Measurements from ENCODE around the gene ACAP1.

ACAP1 gene, protein sequence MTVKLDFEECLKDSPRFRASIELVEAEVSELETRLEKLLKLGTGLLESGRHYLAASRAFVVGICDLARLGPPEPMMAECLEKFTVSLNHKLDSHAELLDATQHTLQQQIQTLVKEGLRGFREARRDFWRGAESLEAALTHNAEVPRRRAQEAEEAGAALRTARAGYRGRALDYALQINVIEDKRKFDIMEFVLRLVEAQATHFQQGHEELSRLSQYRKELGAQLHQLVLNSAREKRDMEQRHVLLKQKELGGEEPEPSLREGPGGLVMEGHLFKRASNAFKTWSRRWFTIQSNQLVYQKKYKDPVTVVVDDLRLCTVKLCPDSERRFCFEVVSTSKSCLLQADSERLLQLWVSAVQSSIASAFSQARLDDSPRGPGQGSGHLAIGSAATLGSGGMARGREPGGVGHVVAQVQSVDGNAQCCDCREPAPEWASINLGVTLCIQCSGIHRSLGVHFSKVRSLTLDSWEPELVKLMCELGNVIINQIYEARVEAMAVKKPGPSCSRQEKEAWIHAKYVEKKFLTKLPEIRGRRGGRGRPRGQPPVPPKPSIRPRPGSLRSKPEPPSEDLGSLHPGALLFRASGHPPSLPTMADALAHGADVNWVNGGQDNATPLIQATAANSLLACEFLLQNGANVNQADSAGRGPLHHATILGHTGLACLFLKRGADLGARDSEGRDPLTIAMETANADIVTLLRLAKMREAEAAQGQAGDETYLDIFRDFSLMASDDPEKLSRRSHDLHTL

DNA sequence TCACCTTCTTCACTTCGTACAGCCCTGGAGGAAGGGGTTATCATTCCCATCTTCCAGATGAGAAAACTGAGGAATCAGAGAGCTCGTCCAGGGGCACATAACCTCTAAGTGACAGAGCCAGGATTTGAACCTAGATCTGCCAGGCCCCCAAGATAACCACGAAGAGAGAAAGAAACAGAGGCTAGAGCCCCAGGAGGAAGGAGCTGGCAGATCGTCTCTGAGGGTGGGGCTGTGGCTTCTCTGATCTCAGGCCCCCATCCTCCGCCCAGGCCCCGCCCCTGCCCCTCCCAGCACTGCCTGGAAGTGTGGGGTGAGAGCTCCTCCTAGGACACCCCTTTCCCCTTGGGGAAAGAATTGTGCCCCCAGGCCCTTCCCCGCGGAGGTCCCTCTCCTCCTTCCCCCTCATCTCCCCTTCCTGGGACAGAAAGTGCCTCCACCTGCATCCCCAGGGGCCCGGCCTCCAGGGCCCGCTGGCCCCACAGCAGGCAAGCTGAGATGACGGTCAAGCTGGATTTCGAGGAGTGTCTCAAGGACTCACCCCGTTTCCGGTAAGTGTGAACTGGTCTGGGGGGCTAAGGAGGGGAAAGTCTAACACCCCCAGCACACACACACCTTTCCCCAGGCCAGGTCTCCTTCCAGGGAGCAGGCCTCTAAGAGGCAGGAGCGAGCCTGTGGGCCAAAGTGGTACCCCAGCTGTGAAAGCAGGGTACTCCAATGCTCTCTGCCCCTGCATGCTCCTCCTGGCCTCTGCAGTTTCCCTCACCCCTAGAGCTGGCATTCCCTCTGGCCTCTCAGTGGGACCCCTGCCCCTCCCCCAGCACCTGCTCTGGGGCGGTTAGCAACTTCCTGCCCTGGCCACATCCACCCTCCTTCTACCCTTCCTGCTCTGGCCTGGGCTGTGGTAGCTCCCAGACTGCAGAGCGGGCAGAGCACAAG, at the start of gene ACAP1:
TSS of gene ACAP1 (plus strand) at position 290 of the 936 bp plus-strand sequence. CDS start at position 496, 206 bp downstream.
- peak; percentile 92 for DNase-seq (ENCODE audit: low spot score)

DNA sequence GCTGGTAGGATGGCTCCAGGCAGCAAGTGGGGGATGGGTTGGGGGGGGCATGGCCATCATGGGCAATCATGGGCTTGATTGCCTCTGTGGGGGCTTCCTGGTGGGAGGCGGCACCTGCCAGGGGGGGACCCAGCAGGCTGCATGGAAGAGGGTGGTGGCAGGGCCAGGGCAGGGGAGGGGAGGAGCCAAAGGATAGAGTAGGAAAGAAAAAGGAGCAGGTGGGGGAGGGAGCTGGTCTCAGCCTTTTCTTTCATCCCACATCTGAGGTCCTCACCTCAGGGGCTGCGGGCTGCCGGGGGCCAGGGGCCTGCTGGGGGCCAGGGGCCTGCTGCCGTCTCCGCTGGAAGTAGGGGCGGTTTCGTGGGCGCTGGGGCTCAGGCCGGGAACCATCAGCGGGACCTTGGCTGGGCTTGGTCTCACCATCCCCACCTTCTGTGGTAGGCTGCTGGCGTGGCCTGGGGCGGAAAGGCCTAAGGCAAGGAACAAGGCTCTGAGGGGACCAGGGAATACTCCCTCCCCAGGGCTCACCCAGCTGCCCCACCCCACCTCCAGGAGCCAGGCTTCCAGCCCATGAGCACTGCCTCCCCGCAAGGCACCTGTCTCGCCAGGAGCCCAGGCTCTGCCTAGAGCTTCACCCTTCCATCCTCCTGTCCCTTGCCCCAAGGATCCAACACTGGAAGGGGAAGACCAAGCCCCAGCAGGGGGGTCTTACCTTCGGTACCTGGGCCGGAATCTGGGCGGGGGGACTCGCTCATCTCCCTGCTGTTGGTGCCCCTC, 46.9 kb upstream of the ACAP1 start:
- no peak for DNase-seq (ENCODE audit: low spot score)

DNA sequence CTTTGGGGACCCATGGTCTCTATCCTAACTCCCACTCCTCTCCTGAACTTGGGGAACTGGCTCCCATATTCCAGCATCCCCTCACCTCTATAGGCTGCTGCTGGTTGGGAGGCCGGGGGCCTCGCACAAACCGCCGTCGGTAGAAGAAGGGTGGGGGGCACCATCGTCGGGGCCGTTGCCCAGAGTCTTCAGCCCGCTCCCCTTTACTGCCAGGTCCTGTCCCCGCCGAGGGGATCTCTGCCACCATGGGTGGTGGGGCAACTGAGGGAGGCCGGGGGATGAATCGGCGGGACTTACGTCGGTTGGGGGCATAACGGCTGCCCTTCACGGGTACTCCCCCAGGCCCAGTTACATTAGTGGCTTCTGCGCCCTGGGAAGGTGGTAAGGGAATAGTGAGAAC, 46.2 kb upstream of the ACAP1 start:
- no peak for DNase-seq (ENCODE audit: low spot score)

DNA sequence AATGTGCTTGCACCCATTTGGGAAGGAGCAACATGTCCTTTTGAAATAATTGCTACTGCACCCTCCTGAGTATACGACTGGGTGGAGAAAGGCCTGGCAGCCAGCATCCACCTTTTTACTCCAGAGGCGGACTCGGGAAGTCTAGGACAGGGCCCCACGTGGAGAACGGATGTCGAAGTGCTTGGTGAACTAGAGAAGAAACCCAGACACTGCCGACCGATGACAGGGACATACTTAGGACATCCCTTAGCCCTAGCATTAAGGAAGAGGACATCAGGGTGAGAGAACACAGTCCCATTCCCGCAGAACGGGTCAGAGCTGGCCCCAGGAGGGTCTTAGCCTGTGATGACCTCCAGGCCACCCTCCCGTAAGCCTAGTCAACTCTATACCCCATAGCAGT, 45.6 kb upstream of the ACAP1 start:
- no peak for DNase-seq (ENCODE audit: low spot score)

DNA sequence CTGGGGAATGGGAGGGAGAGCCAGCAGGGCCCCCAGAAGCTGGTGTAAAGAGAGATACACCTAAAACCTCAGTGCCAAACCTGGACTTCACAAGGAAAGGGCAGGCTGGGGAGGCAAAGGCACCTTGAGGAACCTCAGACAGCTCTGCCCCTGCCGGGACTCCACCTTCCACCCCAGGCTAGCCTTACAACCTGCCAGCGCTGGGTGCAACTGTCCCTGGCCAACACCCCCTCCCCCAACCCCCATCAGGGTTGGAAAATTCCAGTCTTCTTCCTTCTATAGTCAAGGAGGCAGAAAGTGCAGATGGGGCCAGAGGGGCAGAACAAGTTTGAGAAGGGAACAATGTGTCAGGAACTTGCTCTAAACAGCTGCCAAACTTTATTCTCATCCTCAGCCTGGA, 44.1 kb upstream of the ACAP1 start:
- DNase-seq (ENCODE audit: low spot score) = no peak

DNA sequence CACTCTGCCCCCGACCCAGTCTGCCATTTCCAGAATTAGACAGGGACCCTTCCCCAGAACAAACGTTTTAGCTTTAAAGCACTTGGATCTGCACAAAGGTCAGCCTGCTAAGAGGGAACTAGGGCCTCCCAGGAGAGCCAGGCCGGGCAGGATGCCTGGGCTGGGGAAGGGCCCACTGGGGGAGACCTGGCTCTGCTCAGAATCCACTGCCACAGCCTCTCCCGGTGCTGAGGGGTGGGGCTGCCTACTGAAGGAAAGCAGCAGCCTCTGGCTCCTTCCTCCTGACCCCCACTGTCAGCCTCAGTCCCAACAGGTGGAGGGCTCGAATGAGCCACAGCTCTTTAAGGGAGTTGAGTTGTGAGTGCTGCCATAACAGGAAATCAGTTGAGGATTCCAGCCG, 43.6 kb upstream of the ACAP1 start:
- DNase-seq (ENCODE audit: low spot score) = no peak

DNA sequence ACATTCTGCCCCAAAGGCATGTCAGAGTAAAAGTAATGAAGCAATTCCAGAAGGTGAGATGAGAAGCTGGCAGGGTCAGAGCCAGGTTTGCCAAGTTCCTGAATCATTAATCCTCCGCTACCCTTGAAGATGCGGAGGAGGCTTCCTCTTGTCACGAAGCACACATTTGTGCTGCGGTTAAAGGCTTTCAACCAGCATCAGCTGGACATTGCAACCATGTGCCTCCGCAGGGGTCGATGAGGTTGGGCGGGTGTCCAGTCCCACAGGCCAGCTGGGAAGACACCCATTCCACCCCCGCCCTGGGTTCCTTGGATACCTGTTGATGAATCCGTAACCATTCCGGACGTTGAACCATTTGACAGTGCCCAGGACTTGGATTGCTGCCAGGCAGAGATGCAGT, 43.2 kb upstream of the ACAP1 start:
- no peak for DNase-seq (ENCODE audit: low spot score)

DNA sequence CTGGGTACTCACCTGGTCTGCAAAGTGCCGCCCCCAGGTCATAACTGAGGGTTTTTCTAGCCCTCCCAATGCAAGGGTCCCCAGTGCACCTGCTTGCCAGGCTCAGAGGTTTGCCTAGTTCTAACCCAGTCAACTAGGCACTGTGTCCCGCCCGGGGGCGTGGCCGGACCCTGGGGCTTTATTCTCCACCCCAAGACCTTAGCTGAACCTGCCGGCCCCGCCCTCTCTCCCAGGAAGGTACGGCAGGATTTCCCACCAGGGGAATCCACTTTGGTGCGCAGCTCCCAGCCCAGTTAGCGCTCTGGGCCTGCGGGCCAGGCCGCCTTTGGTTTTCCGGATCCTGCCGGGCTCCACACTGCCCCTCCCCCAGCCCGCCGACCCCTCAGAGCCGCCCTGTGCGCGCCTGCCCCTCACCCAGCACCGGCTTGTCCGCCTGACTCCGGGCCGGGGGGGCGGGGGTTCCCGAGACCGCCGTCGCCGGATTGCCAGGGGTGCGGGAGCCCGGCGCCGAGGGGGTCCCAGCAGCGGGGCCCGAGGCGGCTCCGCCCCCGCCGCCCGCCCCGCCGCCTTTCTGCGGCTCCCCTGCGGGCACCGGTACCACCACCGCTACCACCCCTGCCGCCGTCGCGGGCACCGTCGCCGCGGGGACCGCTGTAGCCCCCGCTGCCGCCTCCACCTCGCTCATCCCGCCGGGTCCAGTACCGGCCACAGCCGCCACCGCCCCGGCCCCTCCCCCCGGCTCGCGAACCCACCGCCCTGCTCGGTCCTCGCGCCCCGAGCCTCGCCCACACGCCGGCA, 42.3 kb upstream of the ACAP1 start:
- no peak for DNase-seq (ENCODE audit: low spot score)

DNA sequence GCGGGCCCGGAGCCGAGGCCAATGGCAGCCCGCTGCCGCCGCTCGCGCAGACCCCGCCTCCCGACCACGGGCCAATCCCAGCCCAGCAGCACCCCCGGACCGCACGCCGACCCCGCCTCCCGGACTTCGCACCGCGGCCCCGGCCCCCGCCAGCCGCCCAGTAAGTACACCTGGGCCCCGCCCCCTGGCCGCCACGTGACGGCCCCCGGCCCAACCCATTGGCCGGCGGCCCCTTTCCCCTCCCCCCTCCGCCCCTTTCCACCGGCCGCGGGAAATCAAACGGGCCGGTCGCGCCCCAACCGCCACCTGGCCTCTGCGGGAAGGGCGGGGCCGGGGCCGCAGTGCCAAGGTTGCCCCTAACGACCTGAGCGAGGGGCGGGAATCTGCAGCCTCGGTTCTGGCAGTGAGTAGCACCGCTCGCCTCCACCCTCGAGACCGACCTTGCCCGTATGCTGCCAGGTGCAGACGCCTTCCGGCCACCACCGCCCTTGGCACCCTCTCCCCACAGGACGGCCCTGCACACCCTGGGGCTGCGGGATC, 41.6 kb upstream of the ACAP1 start, which contains the start of gene YBX2:
TSS of gene YBX2 (minus strand) at position 26 of the 540 bp plus-strand sequence. CDS start 139 bp downstream, outside the sequence.
- peak; percentile 68 for DNase-seq (ENCODE audit: low spot score)

DNA sequence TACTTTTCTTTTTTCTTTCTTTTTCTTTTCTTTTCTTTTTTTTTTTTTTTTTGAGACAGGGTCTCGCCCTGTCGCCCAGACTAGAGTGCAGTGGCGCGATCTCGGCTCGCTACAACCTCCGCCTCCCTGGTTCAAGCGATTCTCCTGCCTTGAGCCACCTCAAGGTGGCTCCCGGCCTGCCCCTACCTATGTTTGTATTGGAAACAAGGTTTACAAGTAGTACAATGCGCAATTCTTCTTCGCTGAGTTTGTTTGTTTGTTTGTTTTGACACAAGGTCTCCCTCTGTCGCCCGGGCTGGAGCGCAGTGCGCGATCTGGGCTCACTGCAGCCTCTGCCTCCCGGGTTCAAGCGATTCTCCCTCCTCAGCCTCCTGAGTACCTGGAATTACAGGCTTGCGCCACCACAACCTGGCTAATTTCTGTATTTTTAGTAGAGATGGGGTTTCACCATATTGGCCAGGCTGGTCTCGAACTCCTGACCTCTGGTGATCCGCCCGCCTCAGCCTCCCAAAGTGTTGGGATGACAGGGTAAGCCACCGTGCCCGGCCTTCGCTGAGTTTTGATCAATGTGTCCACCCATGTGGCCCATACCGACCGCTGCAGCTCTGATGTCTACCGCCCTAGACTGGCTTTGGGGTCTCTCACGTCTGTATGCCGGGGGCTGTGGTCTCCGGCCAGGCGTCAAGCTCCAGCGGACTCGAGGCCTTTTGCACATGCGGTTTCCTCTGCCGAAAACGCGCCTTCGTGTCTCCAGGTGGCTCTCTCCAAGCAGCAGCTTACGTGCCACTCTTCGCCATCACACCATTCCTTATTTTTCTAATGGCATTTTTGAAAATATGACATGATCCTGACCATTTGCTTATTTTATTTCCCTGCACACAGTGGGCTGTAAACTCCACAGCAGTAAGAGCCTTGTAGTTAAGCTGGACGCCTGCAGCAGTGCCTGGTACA, 40.8 kb upstream of the ACAP1 start:
- DNase-seq (ENCODE audit: low spot score) = no peak

DNA sequence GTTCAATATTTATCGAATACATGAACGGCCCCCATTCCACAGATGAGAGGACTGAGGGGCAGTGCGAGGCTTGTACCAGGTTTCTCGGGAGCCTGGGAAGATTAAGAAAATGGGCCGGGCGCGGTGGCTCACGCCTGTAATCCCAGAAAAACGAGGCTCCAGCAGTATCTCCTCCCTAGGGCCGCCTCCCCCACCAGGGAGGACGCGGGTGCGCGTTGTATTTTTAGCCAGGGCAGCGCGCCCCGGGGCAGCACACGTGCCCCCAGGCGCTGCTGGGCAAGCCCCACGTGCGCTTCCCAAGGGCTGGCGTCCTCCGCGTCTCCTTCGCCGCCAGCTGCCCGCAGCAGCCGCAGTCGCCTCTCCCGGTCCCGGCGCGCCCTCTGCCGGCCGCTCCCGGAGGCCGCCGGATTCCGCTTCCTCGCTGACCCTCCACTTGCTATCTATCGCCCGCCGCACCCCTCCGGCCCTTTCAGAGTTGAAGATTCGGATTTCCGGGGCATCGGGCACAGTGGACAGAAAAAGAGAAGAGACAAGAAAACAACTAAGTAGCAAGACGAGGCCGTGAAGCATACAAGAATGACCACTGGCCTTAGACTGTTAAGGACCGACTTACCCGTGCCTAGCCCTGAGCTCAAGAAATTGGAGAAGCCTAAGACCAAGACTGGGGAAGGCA, 40.0 kb upstream of the ACAP1 start:
- DNase-seq (ENCODE audit: low spot score) = peak; percentile 60

DNA sequence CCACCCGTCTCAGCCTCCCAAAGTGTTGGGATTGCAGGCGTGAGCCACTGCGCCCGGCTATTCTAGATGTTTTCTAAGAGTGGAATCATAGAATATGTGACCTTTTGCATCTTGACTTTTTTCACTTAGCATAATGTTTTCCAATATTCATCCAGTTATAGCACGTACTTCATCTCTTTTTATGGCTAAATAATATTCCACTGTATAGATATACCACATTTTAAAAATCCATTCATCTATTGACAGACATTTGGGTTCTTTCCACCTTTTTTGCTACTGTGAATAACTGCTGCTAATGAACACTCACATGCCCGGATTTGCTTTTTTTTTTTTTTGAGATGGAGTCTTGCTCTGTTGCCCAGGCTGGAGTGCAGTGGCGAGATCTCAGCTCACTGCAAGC, 32.1 kb upstream of the ACAP1 start:
- DNase-seq (ENCODE audit: low spot score) = no peak

DNA sequence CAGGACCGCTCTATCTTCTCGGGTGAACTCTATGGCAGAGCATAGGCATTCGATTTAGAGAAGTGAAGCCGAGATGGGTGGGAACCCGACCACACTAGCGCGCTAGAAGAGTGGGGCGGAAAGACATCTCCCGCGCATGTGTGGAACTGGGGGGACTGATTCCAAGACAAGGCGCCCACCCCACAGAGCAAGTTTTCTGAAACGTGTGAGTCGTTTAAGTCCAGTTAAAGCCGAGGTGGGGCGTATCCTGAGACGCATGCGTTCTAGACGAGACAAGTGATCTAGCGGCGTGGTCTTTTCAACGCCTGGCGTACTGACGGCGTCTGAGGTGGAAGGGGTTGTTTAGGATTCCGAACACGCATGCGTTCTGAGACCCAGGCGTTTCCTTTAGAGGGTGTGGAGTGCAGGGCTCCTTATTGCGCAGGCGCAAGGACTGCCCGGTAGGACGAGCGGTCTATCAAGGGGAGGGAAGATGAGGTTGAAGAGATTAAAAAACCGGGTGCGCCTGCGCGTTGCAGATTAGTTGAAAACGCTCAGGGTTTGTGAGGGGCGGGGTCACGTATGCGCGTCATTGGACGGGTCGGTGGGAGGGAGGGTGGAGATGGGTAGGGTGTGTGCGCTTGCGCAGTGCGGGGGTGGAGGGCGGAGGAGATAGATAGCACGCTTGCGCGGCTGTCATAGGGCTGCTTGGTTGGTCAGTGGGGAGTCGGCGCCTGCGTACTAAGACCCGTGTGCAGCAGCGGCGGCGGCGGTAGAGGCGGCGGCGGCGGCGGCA, 29.2 kb upstream of the ACAP1 start, which contains the start of gene EIF5A:
TSS of gene EIF5A (plus strand) at position 718 of the 775 bp plus-strand sequence. CDS start 2,008 bp downstream, outside the sequence.
- DNase-seq (ENCODE audit: low spot score) = peak; percentile 100

DNA sequence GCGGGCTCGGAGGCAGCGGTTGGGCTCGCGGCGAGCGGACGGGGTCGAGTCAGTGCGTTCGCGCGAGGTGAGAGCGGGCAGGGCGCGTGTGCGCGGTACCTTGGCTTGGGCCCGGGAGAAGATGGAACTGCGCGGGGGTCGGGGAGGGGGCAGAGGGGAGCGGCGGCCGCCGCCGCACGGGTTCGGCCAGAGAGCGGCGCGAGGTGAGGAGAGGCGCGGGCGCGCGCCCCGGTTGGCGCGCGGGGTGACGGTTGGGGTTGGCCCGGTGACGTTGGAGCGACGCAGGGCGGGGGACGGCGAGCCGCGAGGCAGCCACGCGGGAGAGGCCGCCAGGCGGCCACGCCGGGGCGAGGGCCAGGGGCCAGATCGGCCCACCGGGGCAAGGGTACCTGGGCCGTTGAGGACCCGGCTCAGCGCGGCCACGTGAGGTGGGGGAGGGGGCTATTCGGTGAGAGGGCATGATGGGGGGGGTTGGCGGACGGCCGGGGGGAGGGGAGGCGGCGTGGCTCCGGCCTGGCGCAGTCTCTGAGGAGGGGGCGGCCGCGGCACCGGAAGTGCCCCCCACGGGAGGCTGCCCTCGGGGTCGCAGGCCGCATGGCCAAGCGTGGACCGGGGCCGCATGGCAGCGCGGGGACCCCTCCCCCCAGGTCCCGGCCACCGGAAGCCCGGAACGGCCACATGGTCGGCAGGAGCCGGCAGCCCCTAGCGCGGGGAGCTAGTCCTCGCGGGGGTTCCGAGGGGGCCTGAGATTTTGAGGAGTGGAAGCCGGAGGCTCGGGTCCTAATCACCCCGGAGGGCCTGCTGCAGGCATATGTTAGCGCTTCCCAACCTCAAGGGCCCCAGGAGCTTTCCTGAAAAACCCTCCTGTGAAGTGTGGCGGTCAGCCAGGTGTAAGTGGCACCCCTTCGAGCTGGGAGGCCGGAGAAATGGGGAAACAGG, 28.4 kb upstream of the ACAP1 start:
- DNase-seq (ENCODE audit: low spot score) = peak; percentile 20

DNA sequence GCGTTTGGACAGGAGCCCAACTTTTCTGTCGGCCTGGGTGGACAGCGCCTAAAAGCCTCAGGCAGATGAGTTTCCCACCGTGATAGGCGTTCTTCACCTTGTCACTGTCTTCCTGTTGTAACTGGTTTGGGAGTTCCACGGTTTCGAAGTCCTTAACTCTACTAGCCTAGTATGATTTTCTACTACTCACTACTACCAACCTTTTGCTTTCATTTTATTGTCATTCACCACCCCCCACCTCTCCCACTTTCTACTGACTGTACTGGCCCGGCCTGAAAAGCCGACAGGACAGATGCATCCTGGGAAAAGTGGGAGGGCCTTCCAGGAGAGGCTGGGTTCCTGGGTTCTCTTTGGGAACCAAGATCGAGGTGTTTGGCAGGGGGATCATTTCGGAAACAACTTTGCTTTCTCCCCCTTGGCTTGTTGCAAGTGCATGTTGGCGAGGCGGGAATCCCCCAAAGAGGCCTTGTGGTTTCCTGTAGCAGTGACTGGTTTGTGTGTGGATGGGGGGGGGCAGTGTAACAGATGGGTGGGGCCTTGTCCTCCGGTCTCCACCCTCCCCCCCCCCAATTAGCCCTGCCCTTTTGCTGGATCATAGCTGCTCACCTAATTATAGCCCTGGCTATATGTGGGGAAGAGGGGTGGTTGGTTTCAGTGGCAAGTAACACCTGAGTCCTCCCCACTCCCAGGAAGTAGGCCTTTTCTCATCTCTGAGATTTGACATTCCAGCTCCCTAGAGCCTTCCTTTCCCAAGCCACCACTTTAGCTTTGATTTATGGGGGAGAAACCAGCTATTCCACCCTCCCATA, 27.5 kb upstream of the ACAP1 start:
- DNase-seq (ENCODE audit: low spot score) = peak; percentile 91
